ENCODE data around the gene SLC30A2. TPM values are rescaled to one million over a fixed set of nuclear protein-coding genes. Genes with fewer than 3 reads are reported as not detected.

Gene SLC30A2
- total and polyA plus RNA-seq, 2 of the 13 experiments (the other 11 are each of a cell fraction or from before 2014, with no cell fraction given), result not detected

DNA sequence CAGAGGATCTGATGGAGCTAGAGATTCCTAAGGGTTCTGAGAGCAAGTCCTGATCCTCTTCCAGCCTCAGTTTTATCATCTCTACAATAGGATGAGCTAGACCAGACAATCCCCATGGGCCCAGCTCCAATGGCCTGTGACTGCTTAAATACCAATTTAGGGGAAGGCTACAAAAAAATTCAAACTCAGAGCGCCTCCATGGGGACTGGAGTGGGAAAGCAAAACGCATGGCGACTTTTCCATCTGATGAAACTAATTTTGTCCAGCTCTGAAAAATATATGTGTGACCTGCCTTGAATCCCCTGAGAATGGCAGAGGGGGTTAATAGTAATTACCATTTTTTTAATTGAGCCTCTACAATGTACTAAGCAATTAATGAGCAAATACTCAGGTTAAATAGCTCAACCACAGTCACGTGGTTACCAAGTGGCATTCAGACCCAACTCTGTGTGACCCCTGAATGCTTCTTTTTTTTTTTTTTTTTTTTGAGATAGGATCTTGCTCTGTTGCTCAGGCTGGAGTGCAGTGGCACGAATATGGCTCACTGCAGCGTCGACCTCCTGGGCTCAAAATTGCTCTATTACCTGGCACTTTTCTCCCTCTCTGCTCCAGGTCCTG, 15.9 kb downstream of the SLC30A2 start (continued):
- TF ChIP-seq, protein P1, sequence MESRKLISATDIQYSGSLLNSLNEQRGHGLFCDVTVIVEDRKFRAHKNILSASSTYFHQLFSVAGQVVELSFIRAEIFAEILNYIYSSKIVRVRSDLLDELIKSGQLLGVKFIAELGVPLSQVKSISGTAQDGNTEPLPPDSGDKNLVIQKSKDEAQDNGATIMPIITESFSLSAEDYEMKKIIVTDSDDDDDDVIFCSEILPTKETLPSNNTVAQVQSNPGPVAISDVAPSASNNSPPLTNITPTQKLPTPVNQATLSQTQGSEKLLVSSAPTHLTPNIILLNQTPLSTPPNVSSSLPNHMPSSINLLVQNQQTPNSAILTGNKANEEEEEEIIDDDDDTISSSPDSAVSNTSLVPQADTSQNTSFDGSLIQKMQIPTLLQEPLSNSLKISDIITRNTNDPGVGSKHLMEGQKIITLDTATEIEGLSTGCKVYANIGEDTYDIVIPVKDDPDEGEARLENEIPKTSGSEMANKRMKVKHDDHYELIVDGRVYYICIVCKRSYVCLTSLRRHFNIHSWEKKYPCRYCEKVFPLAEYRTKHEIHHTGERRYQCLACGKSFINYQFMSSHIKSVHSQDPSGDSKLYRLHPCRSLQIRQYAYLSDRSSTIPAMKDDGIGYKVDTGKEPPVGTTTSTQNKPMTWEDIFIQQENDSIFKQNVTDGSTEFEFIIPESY (CRISPR knock-in tag; IDR thresholded peaks at IDR 0.05), result peak; percentile 47; the same call in 1 of the 2 replicates
- TF ChIP-seq STAG1 (CRISPR knock-in tag; IDR thresholded peaks at IDR 0.05) (peak; percentile 44), POLR2AphosphoS5 (IDR thresholded peaks at IDR 0.05; ENCODE audit: low read depth, low read length) (no peak), HIVEP1 (CRISPR knock-in tag; IDR thresholded peaks at IDR 0.05) (no peak), ZNF253 (CRISPR knock-in tag; IDR thresholded peaks at IDR 0.05; ENCODE audit: borderline replicate concordance) (no peak), ZNF629 (CRISPR knock-in tag; conservative IDR thresholded peaks at IDR 0.05) (peak; percentile 71), KDM2A (CRISPR knock-in tag; IDR thresholded peaks at IDR 0.05; ENCODE audit: borderline replicate concordance, low read depth) (no peak)
- TF ChIP-seq, protein P2, sequence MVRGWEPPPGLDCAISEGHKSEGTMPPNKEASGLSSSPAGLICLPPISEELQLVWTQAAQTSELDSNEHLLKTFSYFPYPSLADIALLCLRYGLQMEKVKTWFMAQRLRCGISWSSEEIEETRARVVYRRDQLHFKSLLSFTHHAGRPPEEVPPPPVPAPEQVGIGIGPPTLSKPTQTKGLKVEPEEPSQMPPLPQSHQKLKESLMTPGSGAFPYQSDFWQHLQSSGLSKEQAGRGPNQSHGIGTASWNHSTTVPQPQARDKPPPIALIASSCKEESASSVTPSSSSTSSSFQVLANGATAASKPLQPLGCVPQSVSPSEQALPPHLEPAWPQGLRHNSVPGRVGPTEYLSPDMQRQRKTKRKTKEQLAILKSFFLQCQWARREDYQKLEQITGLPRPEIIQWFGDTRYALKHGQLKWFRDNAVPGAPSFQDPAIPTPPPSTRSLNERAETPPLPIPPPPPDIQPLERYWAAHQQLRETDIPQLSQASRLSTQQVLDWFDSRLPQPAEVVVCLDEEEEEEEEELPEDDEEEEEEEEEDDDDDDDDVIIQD (CRISPR knock-in tag; IDR thresholded peaks at IDR 0.05; ENCODE audit: low read depth), result no peak
- TF ChIP-seq, protein P3, sequence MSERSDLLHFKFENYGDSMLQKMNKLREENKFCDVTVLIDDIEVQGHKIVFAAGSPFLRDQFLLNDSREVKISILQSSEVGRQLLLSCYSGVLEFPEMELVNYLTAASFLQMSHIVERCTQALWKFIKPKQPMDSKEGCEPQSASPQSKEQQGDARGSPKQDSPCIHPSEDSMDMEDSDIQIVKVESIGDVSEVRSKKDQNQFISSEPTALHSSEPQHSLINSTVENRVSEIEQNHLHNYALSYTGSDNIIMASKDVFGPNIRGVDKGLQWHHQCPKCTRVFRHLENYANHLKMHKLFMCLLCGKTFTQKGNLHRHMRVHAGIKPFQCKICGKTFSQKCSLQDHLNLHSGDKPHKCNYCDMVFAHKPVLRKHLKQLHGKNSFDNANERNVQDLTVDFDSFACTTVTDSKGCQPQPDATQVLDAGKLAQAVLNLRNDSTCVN (CRISPR knock-in tag; IDR thresholded peaks at IDR 0.05; ENCODE audit: borderline replicate concordance), result no peak
- TF ChIP-seq, protein P4, sequence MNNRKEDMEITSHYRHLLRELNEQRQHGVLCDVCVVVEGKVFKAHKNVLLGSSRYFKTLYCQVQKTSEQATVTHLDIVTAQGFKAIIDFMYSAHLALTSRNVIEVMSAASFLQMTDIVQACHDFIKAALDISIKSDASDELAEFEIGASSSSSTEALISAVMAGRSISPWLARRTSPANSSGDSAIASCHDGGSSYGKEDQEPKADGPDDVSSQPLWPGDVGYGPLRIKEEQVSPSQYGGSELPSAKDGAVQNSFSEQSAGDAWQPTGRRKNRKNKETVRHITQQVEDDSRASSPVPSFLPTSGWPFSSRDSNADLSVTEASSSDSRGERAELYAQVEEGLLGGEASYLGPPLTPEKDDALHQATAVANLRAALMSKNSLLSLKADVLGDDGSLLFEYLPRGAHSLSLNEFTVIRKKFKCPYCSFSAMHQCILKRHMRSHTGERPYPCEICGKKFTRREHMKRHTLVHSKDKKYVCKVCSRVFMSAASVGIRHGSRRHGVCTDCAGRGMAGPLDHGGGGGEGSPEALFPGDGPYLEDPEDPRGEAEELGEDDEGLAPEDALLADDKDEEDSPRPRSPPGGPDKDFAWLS (CRISPR knock-in tag; IDR thresholded peaks at IDR 0.05; ENCODE audit: borderline replicate concordance), result no peak
